ENCODE measurements around the gene SVEP1.

SVEP1 gene

DNA sequence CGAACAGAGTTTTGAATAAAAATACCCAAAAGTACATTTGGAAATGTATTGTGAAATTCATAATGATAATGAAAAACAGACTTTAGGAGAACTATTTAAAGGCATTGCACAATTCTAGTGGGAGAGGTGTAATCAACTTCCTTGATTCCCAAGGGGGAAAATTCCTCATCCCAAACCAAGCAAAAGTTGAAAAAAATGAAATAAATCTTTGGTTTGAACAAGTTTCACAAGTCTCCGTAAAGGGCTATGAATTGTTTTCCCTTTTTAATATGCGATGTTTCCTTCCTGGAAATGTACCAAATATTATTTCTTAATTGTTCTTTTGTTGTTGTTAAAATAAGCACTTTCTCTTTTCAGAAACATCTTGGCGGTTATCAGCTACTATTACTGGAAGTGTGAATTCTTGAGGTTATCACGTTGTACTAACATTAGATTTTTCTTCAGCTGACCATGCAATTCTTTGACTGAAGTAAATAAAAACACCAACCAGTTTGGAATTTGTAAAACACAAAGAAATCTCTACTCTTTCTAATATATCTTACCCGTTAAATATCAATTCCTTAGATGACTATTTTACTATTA is 59.3 kb downstream of the SVEP1 start:
- H3K27ac ChIP-seq: no peak overlapping the region

DNA sequence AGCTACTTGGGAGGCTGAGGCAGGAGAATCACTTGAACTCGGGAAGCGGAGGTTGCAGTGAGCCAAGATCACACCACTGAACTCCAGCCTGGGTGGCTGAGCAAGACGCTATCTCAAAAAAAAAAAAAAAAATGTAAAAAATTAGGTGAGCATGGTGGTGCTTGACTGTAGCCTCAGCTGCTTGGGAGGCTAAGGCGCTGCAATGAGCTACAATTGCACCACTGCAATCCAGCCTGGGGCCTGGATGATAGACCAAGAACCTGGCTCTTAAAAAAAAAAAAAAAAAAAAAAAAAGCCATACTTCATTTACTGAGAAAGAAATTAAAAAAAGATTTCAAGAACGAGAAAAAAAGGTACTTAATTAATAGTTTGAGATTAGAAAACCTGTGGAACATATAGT is 62.1 kb downstream of the SVEP1 start:
- TF ChIP-seq, protein P1, sequence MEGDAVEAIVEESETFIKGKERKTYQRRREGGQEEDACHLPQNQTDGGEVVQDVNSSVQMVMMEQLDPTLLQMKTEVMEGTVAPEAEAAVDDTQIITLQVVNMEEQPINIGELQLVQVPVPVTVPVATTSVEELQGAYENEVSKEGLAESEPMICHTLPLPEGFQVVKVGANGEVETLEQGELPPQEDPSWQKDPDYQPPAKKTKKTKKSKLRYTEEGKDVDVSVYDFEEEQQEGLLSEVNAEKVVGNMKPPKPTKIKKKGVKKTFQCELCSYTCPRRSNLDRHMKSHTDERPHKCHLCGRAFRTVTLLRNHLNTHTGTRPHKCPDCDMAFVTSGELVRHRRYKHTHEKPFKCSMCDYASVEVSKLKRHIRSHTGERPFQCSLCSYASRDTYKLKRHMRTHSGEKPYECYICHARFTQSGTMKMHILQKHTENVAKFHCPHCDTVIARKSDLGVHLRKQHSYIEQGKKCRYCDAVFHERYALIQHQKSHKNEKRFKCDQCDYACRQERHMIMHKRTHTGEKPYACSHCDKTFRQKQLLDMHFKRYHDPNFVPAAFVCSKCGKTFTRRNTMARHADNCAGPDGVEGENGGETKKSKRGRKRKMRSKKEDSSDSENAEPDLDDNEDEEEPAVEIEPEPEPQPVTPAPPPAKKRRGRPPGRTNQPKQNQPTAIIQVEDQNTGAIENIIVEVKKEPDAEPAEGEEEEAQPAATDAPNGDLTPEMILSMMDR (conservative IDR thresholded peaks at IDR 0.05): no peak
- H3K27ac ChIP-seq: no peak overlapping the region

More for the DNA sequence above, 59.3 kb downstream of the SVEP1 start:
- TF ChIP-seq, protein P1 (conservative IDR thresholded peaks at IDR 0.05): no peak

DNA sequence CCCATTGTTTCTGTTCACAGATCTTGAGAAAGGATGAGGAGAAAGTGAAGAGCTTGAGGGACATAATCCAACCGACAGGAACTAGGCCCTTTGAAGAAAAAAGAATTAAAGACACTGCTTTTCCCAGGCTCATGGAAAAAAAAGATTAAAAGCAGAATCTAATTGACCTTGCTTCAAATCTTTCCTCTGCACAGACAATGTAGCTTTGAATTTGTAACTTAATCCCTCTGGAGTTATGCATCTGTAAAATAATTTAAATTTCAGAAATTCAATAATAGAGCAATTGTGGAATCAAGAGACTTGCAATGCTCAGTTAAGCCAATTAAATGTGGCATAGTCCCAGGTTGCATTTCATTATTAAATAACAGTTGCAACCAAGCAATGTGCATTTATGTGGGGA is 64.6 kb downstream of the SVEP1 start:
- no peak overlapping the region for H3K27ac ChIP-seq
- TF ChIP-seq, protein P1 (conservative IDR thresholded peaks at IDR 0.05): no peak

DNA sequence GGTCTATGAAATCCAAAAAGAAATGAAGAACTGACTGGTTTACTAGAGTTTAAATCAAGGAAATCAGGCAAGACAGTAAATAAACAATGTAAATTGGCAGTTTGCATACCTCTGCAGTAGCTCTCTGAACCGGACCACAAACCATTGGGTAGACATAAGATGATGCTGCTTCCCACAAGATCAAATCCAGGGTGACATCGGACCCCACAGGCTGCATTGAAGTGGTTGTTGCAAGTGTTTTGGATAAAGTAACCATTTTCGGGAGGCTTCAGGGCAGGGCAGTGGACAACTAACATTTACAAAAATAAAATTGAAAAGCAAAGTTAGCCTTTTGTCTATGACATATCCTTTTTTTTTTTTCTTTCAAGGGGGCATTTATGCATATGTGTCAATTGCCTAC is 66.7 kb downstream of the SVEP1 start:
- H3K27ac ChIP-seq: no peak overlapping the region
- TF ChIP-seq, protein P1 (conservative IDR thresholded peaks at IDR 0.05): no peak

DNA sequence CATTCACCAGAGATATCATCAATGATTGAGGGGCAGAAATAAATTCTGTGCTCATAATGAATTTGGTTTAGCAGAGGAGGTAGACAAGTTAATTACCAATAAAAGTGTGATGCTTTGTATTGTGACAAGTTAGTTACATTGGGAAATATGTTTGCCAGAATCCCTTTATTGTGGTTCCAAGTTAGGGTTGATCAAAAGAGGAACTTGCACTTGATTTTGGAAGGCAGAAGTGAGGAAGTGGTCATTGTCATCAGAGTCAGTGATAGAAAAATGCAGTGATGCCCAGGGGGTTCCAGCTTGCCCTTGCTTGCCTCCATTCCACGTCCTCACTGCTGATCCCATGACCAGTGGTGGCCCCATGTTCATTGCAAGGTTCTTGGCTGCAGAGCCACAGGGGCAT is 69.7 kb downstream of the SVEP1 start:
- TF ChIP-seq, protein P1 (conservative IDR thresholded peaks at IDR 0.05): no peak
- no peak overlapping the region for H3K27ac ChIP-seq

DNA sequence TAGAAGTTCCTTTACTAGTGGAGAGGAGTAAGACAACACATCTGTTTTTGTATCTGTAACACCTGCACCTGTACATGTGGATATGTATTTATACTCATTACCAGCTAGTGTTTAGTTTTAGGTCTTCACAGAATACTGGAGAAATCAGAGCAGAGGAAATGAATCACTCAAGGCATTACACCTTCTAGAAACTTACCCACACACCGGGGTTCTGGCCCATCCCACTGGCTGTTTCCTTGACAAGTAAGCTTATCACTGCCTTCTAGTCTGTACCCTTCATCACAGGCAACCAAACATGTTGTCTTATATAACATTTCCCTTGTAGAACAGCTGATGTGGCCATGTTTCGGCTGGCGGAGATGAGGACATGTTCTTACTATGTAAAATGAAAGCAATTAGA is 76.7 kb downstream of the SVEP1 start:
- H3K27ac ChIP-seq: no peak overlapping the region
- TF ChIP-seq, protein P1 (conservative IDR thresholded peaks at IDR 0.05): no peak

DNA sequence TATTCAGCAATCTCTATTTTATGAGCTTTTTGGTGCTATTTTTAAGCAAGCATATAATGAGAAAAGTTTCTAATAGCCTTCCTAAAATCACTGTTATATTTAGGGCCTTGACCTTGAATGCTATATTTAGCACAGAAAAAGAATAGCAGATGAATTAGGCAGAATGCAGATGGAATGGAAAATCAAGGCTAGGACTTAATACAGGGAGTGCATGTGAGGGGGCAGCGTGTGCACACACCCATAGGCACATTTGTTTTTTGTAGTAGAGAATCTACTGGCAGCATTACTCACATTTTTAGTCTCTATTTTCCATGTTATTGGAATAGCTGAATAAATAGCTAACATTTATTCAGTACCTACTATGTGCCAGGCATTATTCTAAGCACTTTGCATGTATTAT is 79.9 kb downstream of the SVEP1 start:
- TF ChIP-seq, protein P1 (conservative IDR thresholded peaks at IDR 0.05): no peak

More for the DNA sequence above, 79.9 kb downstream of the SVEP1 start:
- H3K27ac ChIP-seq: no peak overlapping the region
